ENCODE data around the gene HSPB9. TPM values are rescaled to one million over a fixed set of nuclear protein-coding genes. Genes with fewer than 3 reads are reported as not detected.

Gene HSPB9
- total and polyA plus RNA-seq, 8 donors: 0.40 to 1.6 (median 0.69) TPM

DNA sequence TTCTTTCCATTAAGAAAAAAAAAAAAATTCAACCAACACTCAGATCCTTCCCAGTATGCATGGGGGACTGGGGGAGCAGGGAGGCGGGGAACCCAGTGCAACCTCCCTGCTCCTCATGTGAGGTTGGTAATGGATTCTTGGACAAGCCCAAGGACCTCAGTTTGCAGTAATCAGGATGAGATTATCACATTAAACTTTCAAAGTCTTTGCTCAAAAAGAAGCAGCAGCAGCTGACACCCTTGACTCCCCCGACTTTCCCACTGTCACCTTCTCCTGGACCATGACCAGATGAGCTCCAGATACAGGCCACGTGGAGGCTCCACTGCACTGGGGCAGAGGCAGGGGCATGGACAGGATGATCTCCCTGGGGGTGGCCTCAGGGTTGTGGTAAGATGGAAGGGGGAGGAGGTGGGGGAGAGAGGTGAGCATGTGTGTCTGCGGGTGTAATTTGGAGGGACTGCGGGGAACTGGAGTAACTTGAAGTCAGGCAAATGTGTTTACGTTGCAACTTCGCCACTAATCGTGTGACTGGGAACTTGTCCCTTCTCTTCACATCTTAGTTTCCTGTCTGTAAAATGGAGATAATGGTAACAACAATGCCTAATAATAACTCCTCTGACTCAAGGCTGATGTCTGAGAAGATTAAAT lies 44.1 kb upstream of the HSPB9 start:
- intact Hi-C loops (cut with DNase I): no loop called here
- 75 to 78% methylated on average over 8 of the region's 8 CpGs for WGBS, 2 donors
- no peak for FAIRE-seq
- H3K4me1 ChIP-seq: no peaks in the 10 kb centered on the region
- no peak for ATAC-seq
- TF ChIP-seq, protein P1, sequence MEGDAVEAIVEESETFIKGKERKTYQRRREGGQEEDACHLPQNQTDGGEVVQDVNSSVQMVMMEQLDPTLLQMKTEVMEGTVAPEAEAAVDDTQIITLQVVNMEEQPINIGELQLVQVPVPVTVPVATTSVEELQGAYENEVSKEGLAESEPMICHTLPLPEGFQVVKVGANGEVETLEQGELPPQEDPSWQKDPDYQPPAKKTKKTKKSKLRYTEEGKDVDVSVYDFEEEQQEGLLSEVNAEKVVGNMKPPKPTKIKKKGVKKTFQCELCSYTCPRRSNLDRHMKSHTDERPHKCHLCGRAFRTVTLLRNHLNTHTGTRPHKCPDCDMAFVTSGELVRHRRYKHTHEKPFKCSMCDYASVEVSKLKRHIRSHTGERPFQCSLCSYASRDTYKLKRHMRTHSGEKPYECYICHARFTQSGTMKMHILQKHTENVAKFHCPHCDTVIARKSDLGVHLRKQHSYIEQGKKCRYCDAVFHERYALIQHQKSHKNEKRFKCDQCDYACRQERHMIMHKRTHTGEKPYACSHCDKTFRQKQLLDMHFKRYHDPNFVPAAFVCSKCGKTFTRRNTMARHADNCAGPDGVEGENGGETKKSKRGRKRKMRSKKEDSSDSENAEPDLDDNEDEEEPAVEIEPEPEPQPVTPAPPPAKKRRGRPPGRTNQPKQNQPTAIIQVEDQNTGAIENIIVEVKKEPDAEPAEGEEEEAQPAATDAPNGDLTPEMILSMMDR (IDR thresholded peaks at IDR 0.05): no peak
- no peaks in the 10 kb centered on the region for H3K27me3 ChIP-seq
- DNase-seq: no peak
- no peak overlapping the region for H3K27ac ChIP-seq
- H3K4me3 ChIP-seq: no peak overlapping the region
- no peaks in the 10 kb centered on the region for H3K9me3 ChIP-seq
- no peaks in the 10 kb centered on the region for H3K36me3 ChIP-seq

DNA sequence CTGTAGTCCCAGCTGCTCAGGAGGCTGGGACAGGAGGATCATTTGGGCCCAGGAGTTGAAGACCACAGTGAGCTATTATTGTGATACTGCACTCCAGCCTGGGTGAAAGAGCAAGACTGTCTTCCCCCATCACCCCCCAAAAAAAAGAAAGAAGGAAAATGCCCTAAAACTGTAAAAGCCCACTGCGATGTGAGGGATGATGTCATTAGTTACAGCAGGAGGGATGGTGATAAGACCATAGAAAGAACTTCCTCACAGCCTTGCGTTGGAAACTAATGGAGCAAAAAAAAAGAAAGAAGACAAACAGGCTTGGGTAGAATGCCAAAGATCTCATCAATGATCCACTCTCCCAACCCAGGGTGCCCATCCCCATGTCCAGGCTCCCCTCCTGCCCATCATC lies 43.1 kb upstream of the HSPB9 start:
- Histone ChIP-seq H3K4me3 (no peak overlapping the region), H3K4me1 (no peaks in the 10 kb centered on the region), H3K9me3 (no peaks in the 10 kb centered on the region), H3K27ac (no peak overlapping the region), H3K27me3 (no peaks in the 10 kb centered on the region), H3K36me3 (no peaks in the 10 kb centered on the region)
- 68 to 73% methylated on average over 2 of the region's 2 CpGs for WGBS, 2 donors
- no peak for FAIRE-seq
- ATAC-seq: no peak
- TF ChIP-seq, protein P1 (IDR thresholded peaks at IDR 0.05): no peak
- intact Hi-C loops (cut with DNase I): no loop called here
- DNase-seq: no peak

DNA sequence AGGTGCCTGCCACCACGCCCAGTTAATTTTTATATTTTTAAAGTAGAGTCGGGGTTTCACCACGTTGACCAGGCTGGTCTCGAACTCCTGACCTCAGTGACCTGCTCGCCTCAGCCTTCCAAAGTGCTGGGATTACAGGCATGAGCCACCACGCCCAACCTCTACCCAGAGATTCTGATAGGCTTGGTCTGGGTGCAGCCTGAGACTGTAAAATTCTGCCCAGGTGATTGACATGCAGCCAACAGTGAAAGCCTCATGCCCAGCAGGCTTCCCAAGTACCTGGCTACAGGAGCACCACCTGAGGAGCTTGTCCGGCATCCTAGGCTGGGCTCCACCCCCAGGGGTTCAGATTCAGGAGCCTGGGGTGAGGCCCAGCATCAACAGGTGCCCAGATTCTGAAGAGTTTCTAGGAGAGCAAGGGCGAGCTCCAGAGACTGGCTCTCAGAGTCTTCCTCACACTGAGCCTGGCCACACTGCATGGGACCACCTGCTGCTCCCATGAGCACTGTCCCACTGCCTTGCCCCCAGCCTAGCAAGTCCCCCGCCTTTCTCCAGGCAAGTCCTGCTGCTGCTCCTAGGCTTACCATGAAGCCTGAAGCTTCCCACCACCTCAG lies 41.0 kb upstream of the HSPB9 start:
- ATAC-seq: no peak
- H3K27ac ChIP-seq: no peak overlapping the region
- 80 to 89% methylated on average over 9 of the region's 9 CpGs for WGBS, 2 donors

DNA sequence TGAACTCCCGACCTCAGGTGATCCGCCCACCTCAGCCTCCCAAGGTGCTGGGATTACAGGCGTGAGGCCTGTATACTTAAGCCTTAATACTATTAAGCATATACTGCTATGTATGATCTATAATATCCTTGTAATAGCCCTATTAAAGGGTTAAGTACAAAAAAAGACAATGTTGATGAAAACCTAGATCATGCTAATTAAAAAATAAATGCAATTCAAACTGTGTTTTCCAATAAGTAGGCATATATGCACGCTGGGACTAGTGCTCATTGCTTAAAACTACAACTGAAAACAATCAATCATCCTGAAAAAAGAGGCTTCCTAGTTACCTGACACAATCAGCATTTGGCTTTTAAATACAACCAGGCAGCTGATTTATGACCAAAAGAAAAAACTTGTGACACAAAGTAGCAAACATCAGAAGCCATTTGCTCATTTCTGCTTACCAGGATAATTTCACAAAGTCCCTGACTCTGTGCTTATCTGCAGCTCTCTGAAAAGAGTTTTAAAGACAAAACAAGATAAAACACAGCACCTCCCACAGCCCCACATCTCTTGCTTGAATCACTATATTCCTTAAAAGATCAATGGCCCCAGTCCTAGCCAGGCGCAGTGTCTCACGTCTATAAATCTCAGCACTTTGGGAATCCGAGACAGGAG lies 35.4 kb upstream of the HSPB9 start:
- H3K4me3 ChIP-seq: no peak overlapping the region
- ATAC-seq: no peak
- WGBS, 2 donors: 67 to 76% methylated on average over 7 of the region's 7 CpGs

More for the DNA sequence above, 41.0 kb upstream of the HSPB9 start:
- H3K36me3 ChIP-seq: no peaks in the 10 kb centered on the region
- intact Hi-C loops (cut with DNase I): no loop called here
- FAIRE-seq (no peak), DNase-seq (no peak)
- no peaks in the 10 kb centered on the region for H3K4me1 ChIP-seq
- H3K27me3 ChIP-seq: no peaks in the 10 kb centered on the region
- no peak overlapping the region for H3K4me3 ChIP-seq
- H3K9me3 ChIP-seq: no peaks in the 10 kb centered on the region
- TF ChIP-seq, protein P1 (IDR thresholded peaks at IDR 0.05): no peak

More for the DNA sequence above, 35.4 kb upstream of the HSPB9 start:
- FAIRE-seq: no peak
- no peak for DNase-seq
- Histone ChIP-seq H3K4me1 (no peaks in the 10 kb centered on the region), H3K36me3 (no peaks in the 10 kb centered on the region), H3K27ac (no peak overlapping the region), H3K9me3 (no peaks in the 10 kb centered on the region), H3K27me3 (no peaks in the 10 kb centered on the region)
- intact Hi-C loops (cut with DNase I): no loop called here
- TF ChIP-seq, protein P1 (IDR thresholded peaks at IDR 0.05): no peak
